ENCODE results near the gene TMEM119.

DNA sequence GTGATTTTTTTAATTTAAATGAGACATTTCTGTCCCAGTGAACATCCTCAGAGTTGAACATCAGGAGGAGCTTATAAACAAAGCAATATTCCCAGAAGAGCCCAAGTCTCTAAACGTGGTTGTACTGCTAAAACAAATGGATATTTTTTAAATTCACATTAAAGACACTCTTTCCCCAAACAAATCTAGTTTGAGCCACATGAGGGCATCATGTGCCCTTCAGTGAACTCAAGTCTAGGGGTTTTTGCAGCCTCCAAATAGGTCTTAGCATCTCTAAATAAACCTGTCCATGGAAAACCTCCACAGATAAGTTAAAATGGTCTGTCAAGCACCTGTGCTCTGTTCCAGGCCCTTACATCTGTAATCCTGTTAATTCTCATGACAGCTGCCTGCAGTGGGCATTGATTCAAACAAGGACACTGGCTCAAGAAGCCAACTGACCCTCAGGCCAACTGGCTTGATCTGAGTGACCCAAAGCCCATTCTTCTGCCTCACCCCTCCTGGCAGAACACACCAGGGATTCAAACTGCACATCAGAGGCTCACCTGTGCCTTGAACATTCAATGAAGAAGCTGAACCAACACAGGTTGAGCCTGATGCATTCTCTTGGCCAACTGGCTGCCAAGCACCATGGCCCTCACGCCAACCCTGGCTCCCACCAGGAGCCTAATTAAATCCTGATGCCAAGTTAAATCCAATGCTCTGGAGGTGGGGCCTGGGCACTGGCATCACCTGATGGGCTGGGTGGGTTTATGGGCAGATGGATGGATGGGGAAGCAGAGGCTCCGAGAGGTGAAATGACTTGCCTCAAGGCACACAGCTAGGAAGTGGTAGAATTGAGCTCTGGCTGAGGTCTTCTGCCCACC, 26.9 kb downstream of the TMEM119 start:
- TF ChIP-seq, protein P1, sequence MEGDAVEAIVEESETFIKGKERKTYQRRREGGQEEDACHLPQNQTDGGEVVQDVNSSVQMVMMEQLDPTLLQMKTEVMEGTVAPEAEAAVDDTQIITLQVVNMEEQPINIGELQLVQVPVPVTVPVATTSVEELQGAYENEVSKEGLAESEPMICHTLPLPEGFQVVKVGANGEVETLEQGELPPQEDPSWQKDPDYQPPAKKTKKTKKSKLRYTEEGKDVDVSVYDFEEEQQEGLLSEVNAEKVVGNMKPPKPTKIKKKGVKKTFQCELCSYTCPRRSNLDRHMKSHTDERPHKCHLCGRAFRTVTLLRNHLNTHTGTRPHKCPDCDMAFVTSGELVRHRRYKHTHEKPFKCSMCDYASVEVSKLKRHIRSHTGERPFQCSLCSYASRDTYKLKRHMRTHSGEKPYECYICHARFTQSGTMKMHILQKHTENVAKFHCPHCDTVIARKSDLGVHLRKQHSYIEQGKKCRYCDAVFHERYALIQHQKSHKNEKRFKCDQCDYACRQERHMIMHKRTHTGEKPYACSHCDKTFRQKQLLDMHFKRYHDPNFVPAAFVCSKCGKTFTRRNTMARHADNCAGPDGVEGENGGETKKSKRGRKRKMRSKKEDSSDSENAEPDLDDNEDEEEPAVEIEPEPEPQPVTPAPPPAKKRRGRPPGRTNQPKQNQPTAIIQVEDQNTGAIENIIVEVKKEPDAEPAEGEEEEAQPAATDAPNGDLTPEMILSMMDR (IDR thresholded peaks at IDR 0.05), result peak in 1 of 3 donors; percentile 33
- no peak for TF ChIP-seq POLR2A (IDR thresholded peaks at IDR 0.05)

Measured in ovary (tissue), 3 donors.